ENCODE data around the gene NES. TPM values are rescaled to one million over a fixed set of nuclear protein-coding genes. Genes with fewer than 3 reads are reported as not detected.

Gene NES
- total and polyA plus RNA-seq, 4 donors = 0.15 to 3.1 (median 1.9) TPM

GRCh38 chr1:156655151-156655903 is 21.9 kb downstream of the NES start:
- no peak overlapping the region for H3K27ac ChIP-seq (ENCODE audit: low read depth in 1 of 2, low read length in 2 of 2)
- H3K4me1 ChIP-seq (ENCODE audit: control insufficient read depth in 4 of 4, insufficient read depth in 4 of 4, low read length in 3 of 4) = peaks cover 0 to 15% (median 11%) of the 10 kb centered on the region in 4 donors
- no peaks in the 10 kb centered on the region for H3K9me3 ChIP-seq (ENCODE audit: control insufficient read depth in 4 of 4, low read length in 3 of 4)
- no peak for DNase-seq (ENCODE audit: low spot score)
- WGBS = 61% methylated on average over 2 of the region's 2 CpGs
- TF ChIP-seq YY1 (IDR thresholded peaks at IDR 0.05) (no peak), FOXA2 (IDR thresholded peaks at IDR 0.05) (no peak), HNF4A (conservative IDR thresholded peaks at IDR 0.05) (no peak), TAF1 (conservative IDR thresholded peaks at IDR 0.05) (no peak), RAD21 (IDR thresholded peaks at IDR 0.05) (no peak)
- TF ChIP-seq, protein P1, sequence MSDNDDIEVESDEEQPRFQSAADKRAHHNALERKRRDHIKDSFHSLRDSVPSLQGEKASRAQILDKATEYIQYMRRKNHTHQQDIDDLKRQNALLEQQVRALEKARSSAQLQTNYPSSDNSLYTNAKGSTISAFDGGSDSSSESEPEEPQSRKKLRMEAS (IDR thresholded peaks at IDR 0.05) = no peak
- no peak overlapping the region for H3K4me3 ChIP-seq (ENCODE audit: low read depth in 1 of 3, low read length in 3 of 3)
- H3K27me3 ChIP-seq (ENCODE audit: control insufficient read depth in 4 of 4, insufficient read depth in 4 of 4, low read length in 3 of 4) = peaks cover 0 to 13% (median 5%) of the 10 kb centered on the region in 4 donors
- H3K36me3 ChIP-seq (ENCODE audit: control insufficient read depth in 4 of 4, insufficient read depth in 3 of 4, low read depth in 1 of 4, low read length in 3 of 4) = no peaks in the 10 kb centered on the region
- H3K9ac ChIP-seq (ENCODE audit: low read depth in 1 of 2, low read length in 2 of 2) = no peak overlapping the region

- Histone ChIP-seq H3K4me1 (ENCODE audit: control insufficient read depth in 4 of 4, insufficient read depth in 4 of 4, low read length in 3 of 4) (peaks cover 0 to 13% (median 9%) of the 10 kb centered on the region in 4 donors), H3K27me3 (ENCODE audit: control insufficient read depth in 4 of 4, insufficient read depth in 4 of 4, low read length in 3 of 4) (peaks cover 0 to 13% (median 5%) of the 10 kb centered on the region in 4 donors), H3K4me3 (ENCODE audit: low read depth in 1 of 3, low read length in 3 of 3) (no peak overlapping the region), H3K27ac (ENCODE audit: low read depth in 1 of 2, low read length in 2 of 2) (no peak overlapping the region), H3K9ac (ENCODE audit: low read depth in 1 of 2, low read length in 2 of 2) (no peak overlapping the region), H3K36me3 (ENCODE audit: control insufficient read depth in 4 of 4, insufficient read depth in 3 of 4, low read depth in 1 of 4, low read length in 3 of 4) (no peaks in the 10 kb centered on the region), H3K9me3 (ENCODE audit: control insufficient read depth in 4 of 4, low read length in 3 of 4) (no peaks in the 10 kb centered on the region)
- DNase-seq (ENCODE audit: low spot score) = no peak
- WGBS = 49% methylated on average over 1 of the region's 1 CpG
- TF ChIP-seq GABPA (IDR thresholded peaks at IDR 0.05 in 1 of 2, conservative IDR thresholded peaks at IDR 0.05 in 1 of 2) (no peak), RXRA (IDR thresholded peaks at IDR 0.05) (no peak), HNF4A (conservative IDR thresholded peaks at IDR 0.05) (no peak), RAD21 (IDR thresholded peaks at IDR 0.05) (no peak), CTCF (IDR thresholded peaks at IDR 0.05; ENCODE audit: low read depth, low read length, missing input control) (no peak), REST (IDR thresholded peaks at IDR 0.05) (no peak), FOXA2 (IDR thresholded peaks at IDR 0.05) (no peak), JUND (IDR thresholded peaks at IDR 0.05) (no peak), SP1 (IDR thresholded peaks at IDR 0.05) (no peak), HNF4G (IDR thresholded peaks at IDR 0.05) (no peak), ATF3 (IDR thresholded peaks at IDR 0.05) (no peak), EGR1 (IDR thresholded peaks at IDR 0.05; ENCODE audit: low read depth in 2 of 2) (no peak)
- TF ChIP-seq, protein P2, sequence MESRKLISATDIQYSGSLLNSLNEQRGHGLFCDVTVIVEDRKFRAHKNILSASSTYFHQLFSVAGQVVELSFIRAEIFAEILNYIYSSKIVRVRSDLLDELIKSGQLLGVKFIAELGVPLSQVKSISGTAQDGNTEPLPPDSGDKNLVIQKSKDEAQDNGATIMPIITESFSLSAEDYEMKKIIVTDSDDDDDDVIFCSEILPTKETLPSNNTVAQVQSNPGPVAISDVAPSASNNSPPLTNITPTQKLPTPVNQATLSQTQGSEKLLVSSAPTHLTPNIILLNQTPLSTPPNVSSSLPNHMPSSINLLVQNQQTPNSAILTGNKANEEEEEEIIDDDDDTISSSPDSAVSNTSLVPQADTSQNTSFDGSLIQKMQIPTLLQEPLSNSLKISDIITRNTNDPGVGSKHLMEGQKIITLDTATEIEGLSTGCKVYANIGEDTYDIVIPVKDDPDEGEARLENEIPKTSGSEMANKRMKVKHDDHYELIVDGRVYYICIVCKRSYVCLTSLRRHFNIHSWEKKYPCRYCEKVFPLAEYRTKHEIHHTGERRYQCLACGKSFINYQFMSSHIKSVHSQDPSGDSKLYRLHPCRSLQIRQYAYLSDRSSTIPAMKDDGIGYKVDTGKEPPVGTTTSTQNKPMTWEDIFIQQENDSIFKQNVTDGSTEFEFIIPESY (IDR thresholded peaks at IDR 0.05) = no peak
These were observed 22.5 kb downstream of the NES start for GRCh38 chr1:156654700-156655099.
